ENCODE results near the gene ARMC10. TPM values are rescaled to one million over a fixed set of nuclear protein-coding genes. Genes with fewer than 3 reads are reported as not detected.
"Not testable (repeated sequence)": the region's sequence is repeated elsewhere in the genome, so short reads cannot be mapped to it uniquely, and the experiment has no call there.

Gene ARMC10
- polyA plus RNA-seq, 1 donor, result 20.0 TPM

DNA sequence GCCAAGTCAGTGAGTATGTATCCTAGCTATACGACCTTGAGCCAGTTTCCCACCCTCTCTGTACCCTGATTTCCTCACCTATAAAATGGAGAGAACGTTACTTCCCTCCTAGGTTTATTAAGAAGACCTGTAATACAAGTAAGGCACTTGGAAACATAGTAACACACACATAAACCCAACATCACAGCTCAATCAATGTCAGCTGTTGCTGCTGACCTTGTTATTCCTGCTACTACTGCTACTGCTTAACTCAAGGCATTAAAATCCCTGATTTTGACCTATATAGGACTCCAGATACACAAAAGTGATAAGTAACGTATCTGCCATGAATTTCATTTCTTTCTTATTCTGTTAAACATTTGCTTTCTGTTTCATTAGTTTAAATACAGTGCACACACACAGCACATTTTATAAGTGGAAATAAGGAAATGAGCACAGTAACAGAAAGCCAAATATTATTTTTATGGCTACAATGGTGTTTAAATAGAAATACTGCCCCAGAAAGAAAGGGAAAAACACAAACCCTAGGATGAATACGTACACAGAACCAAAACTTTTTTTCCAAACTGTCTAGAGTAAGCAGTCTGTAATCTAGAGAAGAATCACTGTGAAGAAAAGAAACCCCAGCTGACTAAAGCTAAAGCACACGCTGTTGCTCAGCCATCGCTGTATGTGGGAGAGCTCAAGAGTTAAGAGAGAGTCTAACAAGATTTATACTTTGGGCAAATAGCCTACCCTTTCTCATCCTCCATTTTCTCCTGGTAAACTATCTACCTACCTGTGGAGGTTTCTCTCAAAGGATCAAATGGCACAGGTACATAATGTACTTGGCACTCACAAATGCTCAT is 55.0 kb downstream of the ARMC10 start:
- DNase-seq, result no peak

DNA sequence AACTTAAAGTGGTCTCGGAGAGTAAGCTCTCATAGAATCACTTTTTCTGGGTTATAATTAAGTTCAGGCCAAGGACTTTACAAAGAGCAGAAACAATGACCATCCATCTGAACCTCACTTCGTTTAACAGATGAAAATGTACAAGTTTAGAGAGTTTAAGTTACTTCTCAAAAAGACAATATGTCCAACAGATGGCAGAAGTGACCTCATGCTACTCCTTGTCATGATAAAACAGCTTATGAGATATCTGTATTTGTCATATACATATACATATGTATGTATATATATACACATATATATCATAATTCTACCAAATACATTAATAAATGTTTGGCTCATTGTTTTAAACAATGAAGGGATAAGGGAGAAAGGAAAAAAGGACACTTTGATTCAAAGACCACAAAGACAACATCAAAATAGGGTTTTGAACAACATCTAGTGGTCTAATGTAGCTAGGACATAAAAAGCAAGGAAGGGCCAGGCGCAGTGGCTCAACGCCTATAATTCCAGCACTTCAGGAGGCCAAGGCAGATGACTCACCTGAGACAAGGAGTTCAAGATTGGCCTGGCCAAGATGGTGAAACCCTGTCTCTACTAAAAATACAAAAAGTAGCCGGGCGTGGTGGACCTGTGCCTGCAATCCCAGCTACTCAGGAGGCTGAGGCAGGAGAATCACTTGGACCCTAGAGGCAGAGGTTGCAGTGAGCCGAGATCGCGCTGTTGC is 56.1 kb downstream of the ARMC10 start:
- DNase-seq, result no peak

DNA sequence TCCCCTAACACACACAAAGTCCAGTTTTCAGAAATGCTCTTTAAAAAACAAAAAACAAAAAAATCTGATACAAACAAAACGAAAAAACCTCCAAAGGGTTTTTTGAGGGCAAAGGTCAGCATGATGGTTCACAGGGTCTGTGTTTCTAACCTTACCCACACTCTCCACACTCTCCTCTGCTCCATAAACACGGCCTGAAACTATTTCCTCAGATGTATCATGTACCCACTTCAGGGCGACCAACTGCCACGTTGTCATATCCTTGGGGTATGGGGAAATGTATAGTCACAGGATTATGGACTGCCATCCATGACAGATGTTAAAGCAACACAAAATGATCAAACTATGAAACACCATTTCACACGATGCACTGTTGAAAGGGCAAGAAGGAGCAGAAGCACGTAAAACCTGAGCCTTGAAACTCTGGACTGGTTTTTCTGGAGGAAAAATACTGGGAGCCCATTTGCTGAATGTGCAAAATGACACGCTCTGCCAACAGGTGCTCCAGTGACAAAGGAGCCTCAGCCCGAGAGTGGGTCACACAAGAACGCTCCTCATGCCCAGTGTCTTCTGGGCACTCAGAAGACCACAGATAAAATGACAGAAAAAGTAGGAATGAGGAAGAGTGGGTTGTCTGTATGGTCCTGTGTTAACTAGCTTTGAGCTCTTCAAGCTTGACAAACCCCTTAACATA is 58.2 kb downstream of the ARMC10 start:
- no peak for DNase-seq

DNA sequence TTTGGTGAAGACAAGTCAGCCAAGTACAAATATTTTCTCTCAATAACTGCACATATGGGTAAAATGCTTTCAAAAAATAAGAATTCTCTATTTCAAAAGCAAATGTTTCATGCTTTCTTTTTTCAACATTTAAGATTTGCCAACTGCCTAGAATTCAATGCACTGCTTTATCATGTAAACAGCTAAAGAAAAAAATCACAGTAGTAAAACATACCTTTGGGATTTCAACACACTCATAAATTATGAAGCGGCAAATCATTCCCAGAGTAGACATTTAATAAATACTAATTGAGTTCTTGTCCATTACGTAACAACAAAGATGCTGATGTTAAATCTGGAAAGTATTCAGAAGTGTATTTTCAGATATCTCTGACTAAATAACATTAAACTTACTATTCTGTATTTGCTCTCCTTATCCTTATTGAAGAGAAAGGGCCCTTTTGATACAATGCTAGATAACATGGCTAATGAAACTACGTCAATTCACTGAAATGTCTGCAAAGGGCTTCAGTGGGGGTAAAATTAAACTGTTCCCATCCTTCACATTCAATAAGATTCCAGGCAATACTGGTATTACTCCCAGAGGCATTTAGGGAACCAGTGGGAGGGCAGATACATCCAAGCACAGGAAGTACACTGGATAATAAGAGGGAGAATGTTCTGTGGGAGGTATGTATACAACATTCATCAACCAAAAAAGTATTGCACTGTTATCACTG is 60.1 kb downstream of the ARMC10 start:
- no peak for DNase-seq

DNA sequence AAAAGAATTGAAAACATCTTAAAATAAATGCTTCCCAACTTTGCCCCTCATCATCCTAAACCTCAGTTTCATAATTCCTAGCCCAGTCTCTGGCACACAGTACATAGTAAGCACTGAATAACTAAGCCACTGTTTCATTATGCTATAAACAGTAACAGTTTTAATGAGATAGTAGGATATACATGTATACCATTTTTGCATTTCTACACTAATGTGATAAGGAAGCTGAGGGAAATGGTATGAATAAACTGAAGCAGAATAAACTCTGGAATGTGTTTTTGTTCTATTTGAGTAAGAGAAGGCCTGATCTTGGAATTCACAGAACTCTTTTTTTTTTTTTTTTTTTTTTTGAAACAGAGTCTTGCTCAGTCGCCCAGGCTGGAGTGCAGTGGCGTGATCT is 65.1 kb downstream of the ARMC10 start:
- DNase-seq, result no peak

DNA sequence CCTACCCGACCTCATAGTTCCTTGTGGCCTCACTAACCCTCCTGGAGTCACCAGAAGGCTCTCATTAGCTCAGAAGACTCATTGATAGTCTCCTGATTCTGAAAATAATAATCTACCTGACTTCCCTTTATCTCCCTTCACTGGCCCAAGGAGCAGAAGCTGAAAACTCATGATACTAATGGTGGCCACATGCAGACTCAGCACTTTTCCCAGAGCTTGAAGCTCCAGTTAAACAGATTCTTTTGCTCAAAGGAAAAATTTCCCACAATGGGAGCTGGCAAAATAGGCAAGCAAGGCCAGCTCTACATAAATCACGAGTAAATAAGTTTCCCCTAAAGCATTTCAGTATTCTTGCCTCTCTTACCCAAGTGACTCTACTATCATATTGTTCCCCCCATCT is 65.7 kb downstream of the ARMC10 start:
- no peak for DNase-seq

DNA sequence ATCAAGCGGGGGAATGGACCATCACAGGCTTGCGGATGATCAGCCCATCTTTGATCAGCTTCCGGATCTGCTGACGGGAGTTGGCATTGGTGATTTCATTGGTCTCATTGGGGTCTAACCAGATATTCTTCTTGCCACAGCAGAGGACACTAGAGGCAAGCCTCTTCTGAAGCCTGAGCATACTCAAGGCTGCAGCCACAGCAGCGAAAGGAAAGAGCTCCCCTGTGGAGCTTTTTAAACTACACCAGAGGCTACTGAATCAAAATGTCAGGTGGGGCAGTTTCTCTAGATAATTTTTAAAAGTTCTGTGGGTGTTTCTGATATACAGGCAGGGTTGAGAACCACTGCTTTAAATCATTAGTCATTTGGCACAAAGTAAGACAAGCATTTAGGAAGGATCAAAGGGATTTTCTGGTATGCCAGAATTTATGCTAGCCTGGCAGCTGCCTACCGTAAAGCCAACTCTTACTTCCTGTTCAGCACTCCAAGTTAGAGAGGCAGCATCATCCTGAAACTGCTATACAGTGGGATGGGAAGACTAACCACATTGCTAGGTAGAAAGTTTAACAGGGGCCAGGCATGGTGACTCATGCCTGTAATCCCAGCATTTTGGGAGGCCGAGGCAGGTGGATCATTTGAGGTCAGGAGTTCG is 66.9 kb downstream of the ARMC10 start:
- no peak for DNase-seq

DNA sequence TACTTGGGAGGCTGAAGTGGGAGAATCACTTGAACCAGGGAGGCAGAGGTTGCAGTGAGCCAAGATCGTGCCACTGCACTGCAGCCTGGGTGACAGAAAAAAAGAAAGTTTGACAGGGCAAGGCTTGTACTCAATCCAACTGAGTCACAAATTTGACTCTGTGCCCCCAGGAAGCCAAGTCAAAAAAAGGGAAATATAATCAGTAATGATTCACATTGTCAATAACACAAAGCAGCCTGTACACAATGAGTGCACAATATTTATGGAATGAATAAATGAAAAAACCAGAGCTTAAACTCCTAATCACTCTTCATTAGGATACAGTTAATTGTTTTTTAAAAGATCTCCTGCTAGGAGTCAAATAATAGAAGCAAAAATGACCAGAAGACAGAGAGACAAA is 67.6 kb downstream of the ARMC10 start:
- no peak for DNase-seq

DNA sequence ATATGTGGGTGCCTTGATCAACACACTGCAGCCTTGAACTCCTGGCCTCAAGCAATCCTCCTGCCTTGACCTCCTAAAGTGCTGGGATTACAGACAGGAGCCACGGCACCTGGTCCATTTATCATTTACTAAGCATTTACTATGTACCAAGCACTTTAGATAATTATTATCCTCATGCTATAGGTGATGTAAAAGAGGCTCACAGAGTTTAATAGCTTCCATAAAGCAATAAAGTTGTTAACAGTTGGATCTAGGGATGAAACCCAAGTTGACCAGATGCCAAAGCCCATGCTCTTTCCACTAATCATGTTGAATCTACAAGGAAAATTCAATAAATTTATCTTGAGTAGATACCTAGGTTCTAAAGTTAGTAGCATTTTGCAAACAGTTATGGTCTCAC is 68.9 kb downstream of the ARMC10 start:
- no peak for DNase-seq

DNA sequence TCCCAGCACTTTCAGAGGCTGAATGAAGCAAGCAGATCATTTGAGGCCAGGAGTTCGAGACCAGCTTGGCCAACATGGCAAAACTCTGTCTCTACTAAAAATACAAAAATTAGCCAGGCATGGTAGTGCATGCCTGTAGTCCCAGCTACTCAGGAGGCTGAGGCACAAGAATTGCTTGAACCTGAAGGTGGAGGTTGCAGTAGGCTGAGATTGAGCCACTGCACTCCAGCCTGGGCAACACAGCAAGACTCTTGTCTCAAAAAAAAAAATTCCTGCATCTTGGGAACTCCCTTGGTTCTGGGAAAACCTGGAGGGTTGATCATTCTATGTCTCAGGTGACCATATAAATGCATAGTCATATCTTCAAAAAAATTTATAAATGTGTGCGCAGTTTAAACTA is 69.8 kb downstream of the ARMC10 start:
- not testable (repeated sequence) for DNase-seq

DNA sequence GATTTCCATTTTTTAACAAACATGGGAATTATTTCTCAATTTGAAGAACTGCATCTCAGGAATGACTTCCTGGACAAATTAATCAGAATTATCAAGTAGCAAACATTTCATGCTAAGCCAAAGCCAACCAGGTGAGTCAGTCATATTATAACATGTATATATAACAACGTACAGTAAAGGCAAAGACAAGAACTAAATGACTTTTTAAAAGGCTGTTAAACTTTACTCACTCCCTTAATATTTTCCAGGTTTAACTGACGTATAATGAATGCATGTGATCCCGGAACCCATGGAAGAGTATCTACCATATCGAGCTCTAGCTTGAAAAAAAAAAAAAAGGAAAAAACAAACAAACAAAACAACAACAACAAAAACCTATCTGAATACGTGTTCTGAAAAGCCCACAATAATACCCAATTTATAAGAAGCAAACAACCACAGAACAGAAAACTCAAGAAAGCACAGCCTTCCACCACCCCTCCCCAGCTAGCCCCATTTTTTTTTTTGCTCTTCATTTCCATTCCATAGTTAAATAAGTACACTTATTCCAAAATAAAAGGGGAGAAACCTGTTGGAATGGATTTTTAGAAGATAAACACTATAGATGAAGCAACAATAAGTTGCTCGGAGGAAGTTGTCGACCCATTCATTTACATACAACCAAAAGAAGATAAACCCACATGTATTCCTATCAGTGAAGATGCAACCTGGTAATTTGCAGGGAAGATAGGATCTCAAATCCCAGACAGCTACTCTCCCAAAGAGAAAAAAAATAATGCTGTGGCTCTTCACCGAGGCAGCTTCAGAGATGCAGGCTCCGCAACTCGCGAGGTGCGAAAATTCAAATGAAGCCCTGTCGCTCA is 73.4 kb downstream of the ARMC10 start:
- no peak for DNase-seq

Other genes with a start within 250 kb of the ARMC10 start
- 26.4 TPM for gene LRRC17, start 162.1 kb upstream of the ARMC10 start, polyA plus RNA-seq (ENCODE audit: insufficient read length)
- gene FBXL13, start 344 bp upstream of the ARMC10 start, polyA plus RNA-seq (ENCODE audit: insufficient read length), result 0.76 TPM
- 14.5 TPM for gene NAPEPLD, start 74.0 kb downstream of the ARMC10 start, polyA plus RNA-seq (ENCODE audit: insufficient read length)
- gene PMPCB, start 222.3 kb downstream of the ARMC10 start, polyA plus RNA-seq (ENCODE audit: insufficient read length), result 54.3 TPM